Endothelial cell of umbilical vein (primary cell): ENCODE results near the gene C15orf61. TPM values are rescaled to one million over a fixed set of nuclear protein-coding genes. Genes with fewer than 3 reads are reported as not detected.

Source experiments
- BruUV-seq: library from RNA; stranded (reverse); fragments of 400-500 nt; replicated peaks from 2 replicates; lab custom pipeline; 2021; lab: Mats Ljungman, UMichigan
- CTCF ChIA-PET: fragments of 300-600, 350-600 bp; sonication (Branson Sonifier 250); formaldehyde crosslinking; loops from one replicate; lab custom pipeline; 2021; ENCODE audit warnings: antibody characterized with exemption, inconsistent platforms; lab: Charles Lee
- POLR2A ChIA-PET: fragments of 300-600, 350-600 bp; sonication (Branson Sonifier 250); formaldehyde crosslinking; loops from one replicate; lab custom pipeline; 2021; ENCODE audit warnings: antibody characterized with exemption, inconsistent platforms; lab: Charles Lee
- DNase-seq: peaks from one replicate; pipeline ENCODE4 v3.0.0-alpha.2; 2011; ENCODE audit warnings: low read depth, low spot score
- FAIRE-seq: peaks from 2 replicates; lab custom pipeline; 2011; peaks lifted over from hg19 to GRCh38; lab: Jason Lieb, UNC
- H2AFZ ChIP-seq: 2 replicates; pipeline ENCODE4 v1.6.0; 2012; ENCODE audit warnings: low read depth, low read length, control low read depth, inconsistent platforms
- H3K27ac ChIP-seq: 2 replicates; pipeline ENCODE4 v1.5.1; 2011; ENCODE audit warnings: low read depth, mild to moderate bottlenecking, control low read depth, low read length, moderate library complexity; ENCODE audit not compliant: insufficient read depth
- H3K27me3 ChIP-seq, 2 experiments: 2 replicates each; pipeline versions ENCODE4 v1.6.0 to v1.6.1; 2011; ENCODE audit warnings: low read length in 2 of 2, mixed read lengths in 1 of 2; ENCODE audit not compliant: control insufficient read depth in 2 of 2, insufficient read depth in 2 of 2
- H3K36me3 ChIP-seq, 2 experiments: 2 replicates in 1 of 2; 3 replicates in 1 of 2; pipeline ENCODE4 v1.5.1; 2011; ENCODE audit warnings: low read length in 2 of 2, mild to moderate bottlenecking in 1 of 2, moderate library complexity in 1 of 2; ENCODE audit not compliant: control insufficient read depth in 2 of 2, insufficient read depth in 2 of 2; ENCODE audit errors: extremely low read depth in 1 of 2
- H3K4me1 ChIP-seq: 3 replicates; pipeline ENCODE4 v1.5.1; 2011; ENCODE audit warnings: mild to moderate bottlenecking, low read length; ENCODE audit not compliant: control insufficient read depth, insufficient read depth; ENCODE audit errors: extremely low read depth
- H3K4me2 ChIP-seq: 2 replicates; pipeline ENCODE4 v1.6.1; 2011; ENCODE audit warnings: low read length, control low read depth, mixed read lengths; ENCODE audit not compliant: insufficient read depth
- H3K4me3 ChIP-seq, 3 experiments: fragments of 200-600 bp in 1 of 3; sonication (generic), shearing (Covaris generic) in 1 of 3; replicated peaks in 1 of 3; 2 replicates each; pipeline ENCODE4 v1.5.1; 2011 to 2016; ENCODE audit warnings: control low read depth in 3 of 3, low read length in 3 of 3, mild to moderate bottlenecking in 2 of 3, inconsistent platforms in 1 of 3, low read depth in 1 of 3, moderate library complexity in 1 of 3; ENCODE audit not compliant: insufficient read depth in 1 of 3
- H3K79me2 ChIP-seq: 2 replicates; pipeline ENCODE4 v1.6.0; 2012; ENCODE audit warnings: low read length, inconsistent platforms; ENCODE audit not compliant: control insufficient read depth, insufficient read depth
- H3K9ac ChIP-seq: replicated peaks from 2 replicates; pipeline ENCODE3; 2011; ENCODE audit warnings: low read length, control low read depth; ENCODE audit not compliant: insufficient read depth; ENCODE audit errors: extremely low read depth
- H3K9me1 ChIP-seq: replicated peaks from 3 replicates; pipeline ENCODE4 v1.6.0; 2011; ENCODE audit warnings: mild to moderate bottlenecking, low read length; ENCODE audit not compliant: control insufficient read depth, insufficient read depth; ENCODE audit errors: extremely low read depth
- H3K9me3 ChIP-seq: replicated peaks from 2 replicates; pipeline ENCODE4 v1.5.1; 2012; ENCODE audit warnings: low read length, inconsistent platforms; ENCODE audit not compliant: control insufficient read depth, insufficient read depth
- H4K20me1 ChIP-seq: replicated peaks from 2 replicates; pipeline ENCODE3; 2011; ENCODE audit warnings: mild to moderate bottlenecking, low read length; ENCODE audit not compliant: control insufficient read depth, insufficient read depth; ENCODE audit errors: extremely low read depth
- CTCF ChIP-seq, 2 donors: IDR thresholded peaks; 1 replicate in 1 of 2; 2 replicates in 1 of 2; pipeline ENCODE4 v1.5.1; 2011; ENCODE audit warnings: low read length in 2 of 2, mild to moderate bottlenecking in 2 of 2, moderate library complexity in 2 of 2, control low read depth in 1 of 2, inconsistent platforms in 1 of 2, low read depth in 1 of 2; ENCODE audit not compliant: insufficient read depth in 1 of 2; ENCODE audit errors: extremely low read depth in 1 of 2
- EZH2 ChIP-seq: IDR thresholded peaks from 2 replicates; pipeline ENCODE4 v1.6.1; 2012; ENCODE audit warnings: borderline replicate concordance, low read depth, mild to moderate bottlenecking, moderate library complexity, low read length, inconsistent platforms; ENCODE audit not compliant: severe bottlenecking
- FOS ChIP-seq: IDR thresholded peaks from 2 replicates; pipeline ENCODE4 v1.6.1; 2011; ENCODE audit warnings: mild to moderate bottlenecking, low read length, moderate library complexity, borderline replicate concordance; ENCODE audit not compliant: insufficient read depth
- GATA2 ChIP-seq: IDR thresholded peaks from 2 replicates; pipeline ENCODE4 v1.7.0; 2011; ENCODE audit warnings: low read depth, mild to moderate bottlenecking, moderate library complexity, mixed read lengths, low read length; ENCODE audit not compliant: insufficient read length, insufficient read depth
- JUN ChIP-seq: IDR thresholded peaks from 2 replicates; pipeline ENCODE4 v1.6.1; 2011; ENCODE audit warnings: borderline replicate concordance, low read depth; ENCODE audit not compliant: insufficient read length, insufficient read depth
- MYC ChIP-seq: IDR thresholded peaks from one replicate; pipeline ENCODE4 v1.6.1; 2011; ENCODE audit warnings: mild to moderate bottlenecking, low read depth, low read length
- POLR2A ChIP-seq: IDR thresholded peaks from 2 replicates; pipeline ENCODE4 v1.6.1; 2012; ENCODE audit warnings: low read depth, mild to moderate bottlenecking, control low read depth, low read length
- POLR2AphosphoS5 ChIP-seq: IDR thresholded peaks from 2 replicates; pipeline ENCODE4 v1.6.1; 2012; ENCODE audit warnings: low read depth, mild to moderate bottlenecking, control low read depth, low read length, moderate library complexity; ENCODE audit not compliant: insufficient read depth
- dilution Hi-C: fragments of 300-500 bp; cut with MboI; formaldehyde crosslinking; loops from one replicate; pipeline ENCODE4 v1.15.0; 2019; ENCODE audit warnings: low sequenced_read_pairs; ENCODE audit not compliant: extremely low pct_ligation_motif_present
- intact Hi-C: fragments of 100-400 bp; cut with micrococcal nuclease; formaldehyde crosslinking; loops from one replicate; pipeline ENCODE4 v1.10.0; 2022
- polyA plus RNA-seq, 4 experiments: library from polyadenylated mRNA; depleted of rRNA in 3 of 4; stranded (reverse) in 3 of 4; unstranded in 1 of 4; fragments of >200 nt; gene quantifications; 2 replicates each; pipeline versions ENCODE4 v1.2.1 to v1.2.3, GENCODE V29; 2011 to 2012; ENCODE audit warnings: missing spikeins in 1 of 4
- total RNA-seq: library from RNA; stranded (reverse); gene quantifications from 2 replicates; pipeline ENCODE4 v1.2.3, GENCODE V29; 2021
- TF ChIP-seq, protein P1 (sequence below): IDR thresholded peaks from 2 replicates; pipeline ENCODE4 v1.6.1; 2011; ENCODE audit not compliant: insufficient read depth, insufficient read length

The C15orf61 gene
- total and polyA plus RNA-seq, 2 donors (not counting 3 experiments of a cell fraction or from before 2014, with no cell fraction given) = 3.2 to 4.1 TPM

- no peak for DNase-seq
- FAIRE-seq = no peak
- Histone ChIP-seq H3K27me3 (peaks cover 0 to 2% of the 10 kb centered on the region in 2 experiments), H3K4me2 (no peak overlapping the region), H3K79me2 (no peaks in the 10 kb centered on the region), H2AFZ (no peak overlapping the region), H3K4me3 (no peak overlapping the region), H3K36me3 (no peaks in the 10 kb centered on the region), H4K20me1 (no peaks in the 10 kb centered on the region), H3K27ac (no peak overlapping the region), H3K9ac (no peak overlapping the region), H3K9me1 (no peaks in the 10 kb centered on the region), H3K9me3 (no peaks in the 10 kb centered on the region), H3K4me1 (no peaks in the 10 kb centered on the region)
- TF ChIP-seq CTCF (IDR thresholded peaks at IDR 0.05; ENCODE audit: extremely low read depth in 1 of 2, insufficient read depth in 1 of 2, low read depth in 1 of 2, low read length in 2 of 2) (no peak), GATA2 (no peak), FOS (no peak), MYC (no peak), POLR2AphosphoS5 (no peak), JUN (no peak), EZH2 (no peak), POLR2A (no peak)
- TF ChIP-seq, protein P1, sequence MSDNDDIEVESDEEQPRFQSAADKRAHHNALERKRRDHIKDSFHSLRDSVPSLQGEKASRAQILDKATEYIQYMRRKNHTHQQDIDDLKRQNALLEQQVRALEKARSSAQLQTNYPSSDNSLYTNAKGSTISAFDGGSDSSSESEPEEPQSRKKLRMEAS = no peak
- intact Hi-C loops = no loop called here
- CTCF ChIA-PET = interaction anchor here (1.4 kb wide), 1 partner anchor 17 kb away, joined by 5 read pairs; no protein-coding TSS in a partner anchor
- dilution Hi-C loops = no loop called here
- POLR2A ChIA-PET = no interaction called here
- no TSS peak for BruUV-seq
These were observed 46.4 kb upstream of the C15orf61 start for GRCh38 chr15:67474405-67475110.
